ENCODE results near the gene RBBP4.

RBBP4 gene

GRCh38 chr1:32613472-32613871 is 37.5 kb upstream of the RBBP4 start:
- no peaks in the 10 kb centered on the region for H3F3A ChIP-seq (ENCODE audit: low read depth)
- H3K4me2 ChIP-seq (ENCODE audit: low read depth, low read length, poor library complexity, severe bottlenecking): no peak overlapping the region
- H4K20me1 ChIP-seq (ENCODE audit: insufficient read depth, low read length, poor library complexity, severe bottlenecking): no peaks in the 10 kb centered on the region
- TF ChIP-seq EZH2phosphoT487 (IDR thresholded peaks at IDR 0.05; ENCODE audit: borderline replicate concordance) (no peak), CTCF (conservative IDR thresholded peaks at IDR 0.05; ENCODE audit: low read length) (no peak)
- H2AFZ ChIP-seq (ENCODE audit: low read length): no peak overlapping the region
- no peaks in the 10 kb centered on the region for H3K9me3 ChIP-seq (ENCODE audit: insufficient read depth, low read depth, low read length)
- H3K9ac ChIP-seq (ENCODE audit: low read depth, low read length, poor library complexity, severe bottlenecking): no peak overlapping the region
- H3K27me3 ChIP-seq (ENCODE audit: insufficient read depth, low read length, poor library complexity, severe bottlenecking): no peaks in the 10 kb centered on the region
- H3K9me2 ChIP-seq (replicated peaks; ENCODE audit: low read depth, low read length): no peaks in the 10 kb centered on the region
- no peaks in the 10 kb centered on the region for H3K79me2 ChIP-seq (ENCODE audit: insufficient read depth, low read length)
- H3K4me3 ChIP-seq (ENCODE audit: low read length, poor library complexity, severe bottlenecking): no peak overlapping the region
- no peaks in the 10 kb centered on the region for H3K4me1 ChIP-seq (ENCODE audit: insufficient read depth, low read length, poor library complexity, severe bottlenecking)
- H3K36me3 ChIP-seq (ENCODE audit: insufficient read depth, low read length): no peaks in the 10 kb centered on the region

- Histone ChIP-seq H3K36me3 (ENCODE audit: insufficient read depth, low read length) (no peaks in the 10 kb centered on the region), H3K4me2 (ENCODE audit: low read depth, low read length, poor library complexity, severe bottlenecking) (no peak overlapping the region), H3K4me3 (ENCODE audit: low read length, poor library complexity, severe bottlenecking) (no peak overlapping the region), H3K4me1 (ENCODE audit: insufficient read depth, low read length, poor library complexity, severe bottlenecking) (peaks cover 13% of the 10 kb centered on the region), H3K79me2 (ENCODE audit: insufficient read depth, low read length) (no peaks in the 10 kb centered on the region), H3K27me3 (ENCODE audit: insufficient read depth, low read length, poor library complexity, severe bottlenecking) (no peaks in the 10 kb centered on the region), H3F3A (ENCODE audit: low read depth) (no peaks in the 10 kb centered on the region; the same call in 1 of the 2 replicates), H3K9ac (ENCODE audit: low read depth, low read length, poor library complexity, severe bottlenecking) (no peak overlapping the region), H2AFZ (ENCODE audit: low read length) (no peak overlapping the region), H3K9me3 (ENCODE audit: insufficient read depth, low read depth, low read length) (no peaks in the 10 kb centered on the region), H4K20me1 (ENCODE audit: insufficient read depth, low read length, poor library complexity, severe bottlenecking) (no peaks in the 10 kb centered on the region), H3K9me2 (replicated peaks; ENCODE audit: low read depth, low read length) (no peaks in the 10 kb centered on the region)
- TF ChIP-seq EZH2phosphoT487 (IDR thresholded peaks at IDR 0.05; ENCODE audit: borderline replicate concordance) (no peak), CTCF (conservative IDR thresholded peaks at IDR 0.05; ENCODE audit: low read length) (no peak)
Observed at GRCh38 chr1:32618673-32619221, 32.3 kb upstream of the RBBP4 start.

DNA sequence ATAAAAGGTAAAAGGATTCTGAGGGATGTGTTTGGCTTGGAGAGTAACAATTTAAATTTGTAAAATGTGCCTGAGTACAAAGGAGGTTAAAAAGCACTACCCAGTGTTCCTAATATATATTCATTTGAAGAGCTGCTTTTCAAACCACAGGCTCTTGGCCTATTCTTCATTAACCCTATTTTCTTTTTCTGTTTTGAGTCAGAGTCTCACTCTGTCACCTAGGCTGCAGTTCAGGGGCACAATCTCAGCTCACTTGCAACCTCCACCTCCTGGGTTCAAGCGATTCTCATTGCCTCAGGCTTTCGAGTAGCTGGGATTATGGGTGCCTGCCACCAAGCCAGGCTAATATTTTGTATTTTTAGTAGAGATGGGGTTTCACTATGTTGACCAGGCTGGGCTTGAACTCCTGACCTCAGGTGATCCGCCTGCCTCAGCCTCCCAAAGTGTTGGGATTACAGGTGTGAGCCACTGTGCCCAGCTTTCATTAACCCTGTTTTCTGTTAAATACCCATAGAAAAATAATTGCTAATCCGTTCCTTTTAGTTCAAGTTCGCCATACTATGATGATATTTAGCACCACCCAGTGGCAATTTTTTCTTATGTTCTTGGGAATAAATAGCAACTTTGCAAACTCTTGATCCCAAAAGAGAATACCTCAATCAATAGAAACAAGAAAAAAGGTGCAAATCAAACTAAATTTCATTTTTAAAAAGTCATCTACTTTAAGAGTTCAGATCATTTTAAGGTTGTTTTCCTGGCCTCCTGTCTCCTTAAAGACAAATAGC is 31.1 kb upstream of the RBBP4 start:
- H3K9me2 ChIP-seq (replicated peaks; ENCODE audit: low read depth, low read length): no peaks in the 10 kb centered on the region
- no peaks in the 10 kb centered on the region for H3K27me3 ChIP-seq (ENCODE audit: insufficient read depth, low read length, poor library complexity, severe bottlenecking)
- no peaks in the 10 kb centered on the region for H3K9me3 ChIP-seq (ENCODE audit: insufficient read depth, low read depth, low read length)
- no peaks in the 10 kb centered on the region for H3K36me3 ChIP-seq (ENCODE audit: insufficient read depth, low read length)
- no peak overlapping the region for H3K9ac ChIP-seq (ENCODE audit: low read depth, low read length, poor library complexity, severe bottlenecking)
- H4K20me1 ChIP-seq (ENCODE audit: insufficient read depth, low read length, poor library complexity, severe bottlenecking): no peaks in the 10 kb centered on the region
- no peak overlapping the region for H2AFZ ChIP-seq (ENCODE audit: low read length)
- H3K4me3 ChIP-seq (ENCODE audit: low read length, poor library complexity, severe bottlenecking): no peak overlapping the region
- H3K4me2 ChIP-seq (ENCODE audit: low read depth, low read length, poor library complexity, severe bottlenecking): no peak overlapping the region
- H3F3A ChIP-seq (ENCODE audit: low read depth): no peaks in the 10 kb centered on the region; the same call in 1 of the 2 replicates
- TF ChIP-seq CTCF (conservative IDR thresholded peaks at IDR 0.05; ENCODE audit: low read length) (peak; percentile 56), EZH2phosphoT487 (IDR thresholded peaks at IDR 0.05; ENCODE audit: borderline replicate concordance) (no peak)
- H3K79me2 ChIP-seq (ENCODE audit: insufficient read depth, low read length): no peaks in the 10 kb centered on the region
- peaks cover 17% of the 10 kb centered on the region for H3K4me1 ChIP-seq (ENCODE audit: insufficient read depth, low read length, poor library complexity, severe bottlenecking)

All from Loucy (cell line).